ENCODE measurements around the gene FUT8. TPM values are rescaled to one million over a fixed set of nuclear protein-coding genes. Genes with fewer than 3 reads are reported as not detected.
"Not testable (repeated sequence)": the region's sequence is repeated elsewhere in the genome, so short reads cannot be mapped to it uniquely, and the experiment has no call there.

Gene FUT8
- total RNA-seq, 1 donor from 2014 or later: 131 TPM

- Mint-ChIP-seq H3K9me3 (peaks cover 25% of the 10 kb centered on the region), H3K27ac (no peak overlapping the region), H3K27me3 (ENCODE audit: insufficient read depth, low read depth) (no peaks in the 10 kb centered on the region), H3K4me3 (no peak overlapping the region), H3K4me1 (peaks cover 4% of the 10 kb centered on the region), H3K36me3 (peaks cover 15% of the 10 kb centered on the region)
- no peak overlapping the region for H3K27ac ChIP-seq
- no peaks in the 10 kb centered on the region for H3K27me3 ChIP-seq
- H3K9me3 ChIP-seq (ENCODE audit: low read depth): peaks cover 7% of the 10 kb centered on the region
- TF ChIP-seq CTCF (IDR thresholded peaks at IDR 0.05): no peak
- no peak for TF ChIP-seq EZH2phosphoT487 (IDR thresholded peaks at IDR 0.05)
- TF ChIP-seq EZH2 (IDR thresholded peaks at IDR 0.05): no peak
- H3K4me2 ChIP-seq: no peak overlapping the region
- no peaks in the 10 kb centered on the region for H3K79me2 ChIP-seq (ENCODE audit: low read depth)
- no peaks in the 10 kb centered on the region for H4K20me1 ChIP-seq (ENCODE audit: low read depth)
- H3K9ac ChIP-seq: no peak overlapping the region
- H3F3A ChIP-seq (ENCODE audit: low read depth): no peaks in the 10 kb centered on the region
- no peak overlapping the region for H2AFZ ChIP-seq (replicated peaks)
- DNase-seq (ENCODE audit: low spot score): no peak
- H3K36me3 ChIP-seq: peaks cover 3% of the 10 kb centered on the region
- no peak overlapping the region for H3K4me3 ChIP-seq
- peaks cover 20% of the 10 kb centered on the region for H3K4me1 ChIP-seq
These were observed 276.5 kb downstream of the FUT8 start for GRCh38 chr14:65689070-65689469.

GRCh38 chr14:65692566-65692965, 280.0 kb downstream of the FUT8 start:
- not testable (repeated sequence) for H3K27ac ChIP-seq; H3K9me3 ChIP-seq (ENCODE audit: low read depth); H3K79me2 ChIP-seq (ENCODE audit: low read depth); H3K27ac Mint-ChIP-seq; H3K27me3 ChIP-seq; H3F3A ChIP-seq (ENCODE audit: low read depth); H3K36me3 ChIP-seq; H3K4me2 ChIP-seq; H3K4me1 ChIP-seq; H3K9ac ChIP-seq; H3K4me1 Mint-ChIP-seq; H3K27me3 Mint-ChIP-seq (ENCODE audit: insufficient read depth, low read depth); H3K4me3 ChIP-seq; H2AFZ ChIP-seq (replicated peaks); DNase-seq (ENCODE audit: low spot score); H3K4me3 Mint-ChIP-seq; H4K20me1 ChIP-seq (ENCODE audit: low read depth)
- Mint-ChIP-seq H3K9me3 (peaks cover 25% of the 10 kb centered on the region), H3K36me3 (peaks cover 15% of the 10 kb centered on the region)

GRCh38 chr14:65696801-65697200, 284.3 kb downstream of the FUT8 start:
- no peaks in the 10 kb centered on the region for H3K27me3 Mint-ChIP-seq (ENCODE audit: insufficient read depth, low read depth)
- Histone ChIP-seq H4K20me1 (ENCODE audit: low read depth) (no peaks in the 10 kb centered on the region), H3K9ac (no peak overlapping the region), H3K4me2 (no peak overlapping the region), H3K4me1 (no peaks in the 10 kb centered on the region), H2AFZ (replicated peaks) (no peak overlapping the region), H3K36me3 (no peaks in the 10 kb centered on the region), H3F3A (ENCODE audit: low read depth) (no peaks in the 10 kb centered on the region), H3K27ac (no peak overlapping the region), H3K79me2 (ENCODE audit: low read depth) (no peaks in the 10 kb centered on the region), H3K9me3 (ENCODE audit: low read depth) (peaks cover 7% of the 10 kb centered on the region), H3K27me3 (no peaks in the 10 kb centered on the region), H3K4me3 (no peak overlapping the region)
- no peaks in the 10 kb centered on the region for H3K4me1 Mint-ChIP-seq
- no peak for TF ChIP-seq CTCF (IDR thresholded peaks at IDR 0.05)
- no peak for TF ChIP-seq EZH2phosphoT487 (IDR thresholded peaks at IDR 0.05)
- no peak for TF ChIP-seq EZH2 (IDR thresholded peaks at IDR 0.05)
- H3K4me3 Mint-ChIP-seq: no peak overlapping the region
- no peak for DNase-seq (ENCODE audit: low spot score)
- H3K9me3 Mint-ChIP-seq: peaks cover 9% of the 10 kb centered on the region
- peaks cover 3% of the 10 kb centered on the region for H3K36me3 Mint-ChIP-seq
- no peak overlapping the region for H3K27ac Mint-ChIP-seq

GRCh38 chr14:65703521-65703920, 291.0 kb downstream of the FUT8 start:
- H3F3A ChIP-seq (ENCODE audit: low read depth): no peaks in the 10 kb centered on the region
- H4K20me1 ChIP-seq (ENCODE audit: low read depth): no peaks in the 10 kb centered on the region
- H3K9me3 ChIP-seq (ENCODE audit: low read depth): no peaks in the 10 kb centered on the region
- TF ChIP-seq EZH2phosphoT487 (IDR thresholded peaks at IDR 0.05) (no peak), EZH2 (IDR thresholded peaks at IDR 0.05) (no peak), CTCF (IDR thresholded peaks at IDR 0.05) (no peak)
- no peaks in the 10 kb centered on the region for H3K27me3 ChIP-seq
- H2AFZ ChIP-seq (replicated peaks): no peak overlapping the region
- H3K4me3 ChIP-seq: no peak overlapping the region
- H3K27ac Mint-ChIP-seq: no peak overlapping the region
- no peak for DNase-seq (ENCODE audit: low spot score)
- H3K4me1 ChIP-seq: no peaks in the 10 kb centered on the region
- H3K9ac ChIP-seq: no peak overlapping the region
- no peak overlapping the region for H3K27ac ChIP-seq
- peaks cover 7% of the 10 kb centered on the region for H3K9me3 Mint-ChIP-seq
- H3K36me3 Mint-ChIP-seq: peaks cover 3% of the 10 kb centered on the region
- H3K36me3 ChIP-seq: no peaks in the 10 kb centered on the region
- H3K4me3 Mint-ChIP-seq: no peak overlapping the region
- H3K4me2 ChIP-seq: no peak overlapping the region
- H3K4me1 Mint-ChIP-seq: no peaks in the 10 kb centered on the region
- H3K27me3 Mint-ChIP-seq (ENCODE audit: insufficient read depth, low read depth): no peaks in the 10 kb centered on the region
- H3K79me2 ChIP-seq (ENCODE audit: low read depth): no peaks in the 10 kb centered on the region

Data from neural progenitor cell (in vitro differentiated cells).